ENCODE results near the gene TECPR1.

- TF ChIP-seq CTCF (IDR thresholded peaks at IDR 0.05), result no peak
- TF ChIP-seq POLR2A (IDR thresholded peaks at IDR 0.05), result no peak
Observed at GRCh38 chr7:98287486-98287959, 35.5 kb upstream of the TECPR1 start.
